NAMALWA (cell line): ENCODE data around the gene MXRA8.

Experiments
- DNase-seq: peaks from one replicate; pipeline ENCODE4 v3.0.0-alpha.2; 2015; ENCODE audit warnings: low spot score

The MXRA8 gene

GRCh38 chr1:1307261-1307922 lies 51.0 kb downstream of the MXRA8 start:
- no peak for DNase-seq

- DNase-seq, result peak; percentile 70
Measured at GRCh38 chr1:1306661-1307260, 51.6 kb downstream of the MXRA8 start.

- peak; percentile 87 for DNase-seq
Measured at GRCh38 chr1:1306070-1306660, 52.2 kb downstream of the MXRA8 start.

- peak; percentile 90 for DNase-seq
Measured at GRCh38 chr1:1305300-1306069, 52.9 kb downstream of the MXRA8 start.

- no peak for DNase-seq
Measured at GRCh38 chr1:1304331-1305299, 53.7 kb downstream of the MXRA8 start.

GRCh38 chr1:1303736-1304135 lies 54.6 kb downstream of the MXRA8 start:
- no peak for DNase-seq

- no peak for DNase-seq
Measured at GRCh38 chr1:1302951-1303509, 55.3 kb downstream of the MXRA8 start.
